ENCODE results near the gene PLCH1. TPM values are rescaled to one million over a fixed set of nuclear protein-coding genes. Genes with fewer than 3 reads are reported as not detected.

PLCH1 gene
- total and polyA plus RNA-seq, 8 donors: 0.91 to 4.4 (median 2.3) TPM

- ATAC-seq: no peak
- no peak for FAIRE-seq
- DNase-seq: no peak
- Histone ChIP-seq H3K36me3 (no peaks in the 10 kb centered on the region), H3K27me3 (no peaks in the 10 kb centered on the region), H3K4me1 (no peaks in the 10 kb centered on the region), H3K9me3 (peaks cover 0 to 3% (median 0%) of the 10 kb centered on the region in 4 donors), H3K27ac (no peak overlapping the region), H3K4me3 (no peak overlapping the region)
- intact Hi-C loops (cut with DNase I): no loop called here
- TF ChIP-seq, protein P1, sequence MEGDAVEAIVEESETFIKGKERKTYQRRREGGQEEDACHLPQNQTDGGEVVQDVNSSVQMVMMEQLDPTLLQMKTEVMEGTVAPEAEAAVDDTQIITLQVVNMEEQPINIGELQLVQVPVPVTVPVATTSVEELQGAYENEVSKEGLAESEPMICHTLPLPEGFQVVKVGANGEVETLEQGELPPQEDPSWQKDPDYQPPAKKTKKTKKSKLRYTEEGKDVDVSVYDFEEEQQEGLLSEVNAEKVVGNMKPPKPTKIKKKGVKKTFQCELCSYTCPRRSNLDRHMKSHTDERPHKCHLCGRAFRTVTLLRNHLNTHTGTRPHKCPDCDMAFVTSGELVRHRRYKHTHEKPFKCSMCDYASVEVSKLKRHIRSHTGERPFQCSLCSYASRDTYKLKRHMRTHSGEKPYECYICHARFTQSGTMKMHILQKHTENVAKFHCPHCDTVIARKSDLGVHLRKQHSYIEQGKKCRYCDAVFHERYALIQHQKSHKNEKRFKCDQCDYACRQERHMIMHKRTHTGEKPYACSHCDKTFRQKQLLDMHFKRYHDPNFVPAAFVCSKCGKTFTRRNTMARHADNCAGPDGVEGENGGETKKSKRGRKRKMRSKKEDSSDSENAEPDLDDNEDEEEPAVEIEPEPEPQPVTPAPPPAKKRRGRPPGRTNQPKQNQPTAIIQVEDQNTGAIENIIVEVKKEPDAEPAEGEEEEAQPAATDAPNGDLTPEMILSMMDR (IDR thresholded peaks at IDR 0.05): no peak
- WGBS, 2 donors: 95 to 97% methylated on average over 5 of the region's 5 CpGs
These were observed 246.8 kb downstream of the PLCH1 start for GRCh38 chr3:155497930-155498647.

DNA sequence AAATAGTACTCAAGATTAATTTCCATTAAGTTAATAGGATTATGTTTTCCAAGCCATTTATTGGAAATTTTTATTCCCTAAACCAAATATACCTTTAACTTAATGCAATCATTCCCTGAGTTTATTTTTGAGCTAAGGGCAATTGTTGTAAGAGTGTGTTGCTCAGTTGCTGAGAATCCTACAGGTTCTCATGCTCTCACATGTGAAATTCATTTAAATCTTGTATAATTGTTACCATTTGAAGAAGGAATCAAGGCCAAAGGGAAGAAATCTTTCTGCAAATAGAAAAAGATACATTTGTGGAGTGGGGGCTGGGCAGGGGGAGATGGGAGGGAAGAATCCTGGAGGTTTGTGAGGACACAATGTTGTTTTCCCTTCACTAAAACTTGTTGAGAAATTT, 248.7 kb downstream of the PLCH1 start:
- intact Hi-C loops (cut with DNase I): no loop called here
- no peak for DNase-seq
- H3K27me3 ChIP-seq: no peaks in the 10 kb centered on the region
- no peaks in the 10 kb centered on the region for H3K4me1 ChIP-seq
- ATAC-seq: no peak
- H3K9me3 ChIP-seq: no peaks in the 10 kb centered on the region
- no peak for FAIRE-seq
- H3K27ac ChIP-seq: no peak overlapping the region
- H3K4me3 ChIP-seq: no peak overlapping the region
- TF ChIP-seq, protein P1 (IDR thresholded peaks at IDR 0.05): no peak
- no peaks in the 10 kb centered on the region for H3K36me3 ChIP-seq

GRCh38 chr3:155495387-155495786, 249.5 kb downstream of the PLCH1 start:
- FAIRE-seq: no peak
- Histone ChIP-seq H3K27me3 (no peaks in the 10 kb centered on the region), H3K27ac (no peak overlapping the region), H3K4me3 (no peak overlapping the region), H3K9me3 (no peaks in the 10 kb centered on the region), H3K4me1 (no peaks in the 10 kb centered on the region), H3K36me3 (no peaks in the 10 kb centered on the region)
- no peak for DNase-seq
- WGBS, 2 donors: 93 to 96% methylated on average over 4 of the region's 4 CpGs
- intact Hi-C loops (cut with DNase I): no loop called here
- ATAC-seq: no peak
- TF ChIP-seq, protein P1 (IDR thresholded peaks at IDR 0.05): no peak

DNA sequence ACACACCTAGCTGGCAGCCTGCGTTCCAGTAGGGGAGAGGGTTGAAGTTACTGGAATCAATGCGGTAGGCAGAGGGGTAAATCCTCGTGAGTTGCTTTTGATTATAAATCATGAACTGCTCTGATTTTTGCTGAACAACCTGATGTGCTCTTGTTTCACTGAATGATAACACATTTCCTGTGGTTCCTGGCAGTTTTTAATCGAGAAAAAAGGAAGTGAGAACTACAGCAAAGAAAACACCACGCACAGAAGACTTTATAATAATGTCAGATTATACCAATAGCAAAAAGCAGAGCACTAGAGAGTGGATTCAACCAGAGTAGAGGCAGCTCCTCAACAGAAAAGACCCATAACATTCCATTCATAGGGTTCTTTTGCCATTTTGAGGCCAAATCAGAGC, 250.5 kb downstream of the PLCH1 start:
- H3K27ac ChIP-seq: no peak overlapping the region
- intact Hi-C loops (cut with DNase I): no loop called here
- ATAC-seq (no peak), FAIRE-seq (no peak), DNase-seq (no peak)
- no peaks in the 10 kb centered on the region for H3K4me1 ChIP-seq
- H3K36me3 ChIP-seq: no peaks in the 10 kb centered on the region
- H3K27me3 ChIP-seq: no peaks in the 10 kb centered on the region
- TF ChIP-seq, protein P1 (IDR thresholded peaks at IDR 0.05): no peak
- no peaks in the 10 kb centered on the region for H3K9me3 ChIP-seq
- WGBS, 2 donors: 78 to 92% methylated on average over 5 of the region's 5 CpGs
- no peak overlapping the region for H3K4me3 ChIP-seq

DNA sequence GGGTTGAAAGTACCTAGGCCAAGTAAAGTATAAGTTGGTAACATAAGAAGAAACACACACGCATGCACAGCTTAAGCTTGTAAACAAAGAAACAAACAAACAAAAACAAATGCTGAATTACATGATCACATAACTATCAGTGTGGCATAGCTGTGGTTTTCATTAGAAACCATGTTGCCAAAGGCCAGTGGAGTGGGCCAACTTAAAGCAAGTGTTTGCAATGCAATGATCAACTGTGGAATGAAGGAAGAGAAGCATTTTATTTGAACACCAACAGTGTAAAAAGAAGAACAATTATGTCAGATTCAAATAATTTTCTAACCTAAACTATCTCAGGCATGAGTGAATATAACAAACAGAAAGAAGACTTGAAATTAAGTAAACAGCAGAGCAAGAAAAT, 252.0 kb downstream of the PLCH1 start:
- FAIRE-seq: no peak
- intact Hi-C loops (cut with DNase I): no loop called here
- H3K9me3 ChIP-seq: no peaks in the 10 kb centered on the region
- H3K27me3 ChIP-seq: no peaks in the 10 kb centered on the region
- no peak overlapping the region for H3K27ac ChIP-seq
- 86 to 88% methylated on average over 1 of the region's 1 CpG for WGBS, 2 donors
- no peaks in the 10 kb centered on the region for H3K36me3 ChIP-seq
- TF ChIP-seq, protein P1 (IDR thresholded peaks at IDR 0.05): no peak
- ATAC-seq: no peak
- no peaks in the 10 kb centered on the region for H3K4me1 ChIP-seq
- no peak for DNase-seq
- no peak overlapping the region for H3K4me3 ChIP-seq

All from pancreas (tissue), 10 donors.